Measurements from ENCODE around the gene THAP12. TPM values are rescaled to one million over a fixed set of nuclear protein-coding genes. Genes with fewer than 3 reads are reported as not detected.

THAP12 gene
- total and polyA plus RNA-seq, 2 of the 13 experiments (the other 11 are each of a cell fraction or from before 2014, with no cell fraction given), result 18.8 to 51.3 TPM

DNA sequence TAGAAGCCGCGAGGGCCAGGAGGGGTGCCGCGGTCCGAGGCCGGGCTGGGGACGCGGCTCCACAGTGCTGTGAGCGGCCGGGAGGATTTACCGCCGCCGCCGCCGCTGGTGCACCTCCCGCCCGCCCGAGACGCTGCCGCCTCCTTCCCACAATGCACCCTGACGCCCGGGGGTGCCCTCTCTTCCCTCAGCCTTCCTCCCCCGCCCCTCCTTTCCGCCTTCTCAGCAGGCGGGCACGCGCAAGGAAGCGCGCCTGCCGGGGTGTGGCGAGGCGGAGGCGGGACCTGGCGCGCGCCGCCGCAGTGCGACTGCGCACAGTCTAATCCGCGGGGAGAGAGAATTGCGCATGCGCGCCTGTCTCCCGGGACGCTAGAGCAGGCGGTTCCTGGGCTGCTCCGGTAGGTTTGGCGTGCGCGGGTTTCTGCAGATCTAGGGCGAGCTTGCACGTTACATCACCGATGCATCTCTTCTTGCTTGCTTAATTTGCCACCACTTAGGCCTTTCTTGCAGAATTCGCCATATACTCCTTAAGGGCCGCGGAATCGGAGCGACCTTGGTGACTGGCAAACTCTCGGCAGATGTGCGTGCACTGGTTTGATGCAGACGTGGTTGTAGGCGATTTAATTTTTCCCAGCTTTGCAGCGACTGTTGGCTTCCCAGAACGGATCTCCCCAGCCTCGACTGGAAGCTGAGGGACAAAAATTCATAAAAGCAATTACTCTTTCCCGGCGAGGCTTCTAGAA, at the start of gene THAP12, which contains the start of gene GVQW3 (continued):
- TF ChIP-seq, protein P1, sequence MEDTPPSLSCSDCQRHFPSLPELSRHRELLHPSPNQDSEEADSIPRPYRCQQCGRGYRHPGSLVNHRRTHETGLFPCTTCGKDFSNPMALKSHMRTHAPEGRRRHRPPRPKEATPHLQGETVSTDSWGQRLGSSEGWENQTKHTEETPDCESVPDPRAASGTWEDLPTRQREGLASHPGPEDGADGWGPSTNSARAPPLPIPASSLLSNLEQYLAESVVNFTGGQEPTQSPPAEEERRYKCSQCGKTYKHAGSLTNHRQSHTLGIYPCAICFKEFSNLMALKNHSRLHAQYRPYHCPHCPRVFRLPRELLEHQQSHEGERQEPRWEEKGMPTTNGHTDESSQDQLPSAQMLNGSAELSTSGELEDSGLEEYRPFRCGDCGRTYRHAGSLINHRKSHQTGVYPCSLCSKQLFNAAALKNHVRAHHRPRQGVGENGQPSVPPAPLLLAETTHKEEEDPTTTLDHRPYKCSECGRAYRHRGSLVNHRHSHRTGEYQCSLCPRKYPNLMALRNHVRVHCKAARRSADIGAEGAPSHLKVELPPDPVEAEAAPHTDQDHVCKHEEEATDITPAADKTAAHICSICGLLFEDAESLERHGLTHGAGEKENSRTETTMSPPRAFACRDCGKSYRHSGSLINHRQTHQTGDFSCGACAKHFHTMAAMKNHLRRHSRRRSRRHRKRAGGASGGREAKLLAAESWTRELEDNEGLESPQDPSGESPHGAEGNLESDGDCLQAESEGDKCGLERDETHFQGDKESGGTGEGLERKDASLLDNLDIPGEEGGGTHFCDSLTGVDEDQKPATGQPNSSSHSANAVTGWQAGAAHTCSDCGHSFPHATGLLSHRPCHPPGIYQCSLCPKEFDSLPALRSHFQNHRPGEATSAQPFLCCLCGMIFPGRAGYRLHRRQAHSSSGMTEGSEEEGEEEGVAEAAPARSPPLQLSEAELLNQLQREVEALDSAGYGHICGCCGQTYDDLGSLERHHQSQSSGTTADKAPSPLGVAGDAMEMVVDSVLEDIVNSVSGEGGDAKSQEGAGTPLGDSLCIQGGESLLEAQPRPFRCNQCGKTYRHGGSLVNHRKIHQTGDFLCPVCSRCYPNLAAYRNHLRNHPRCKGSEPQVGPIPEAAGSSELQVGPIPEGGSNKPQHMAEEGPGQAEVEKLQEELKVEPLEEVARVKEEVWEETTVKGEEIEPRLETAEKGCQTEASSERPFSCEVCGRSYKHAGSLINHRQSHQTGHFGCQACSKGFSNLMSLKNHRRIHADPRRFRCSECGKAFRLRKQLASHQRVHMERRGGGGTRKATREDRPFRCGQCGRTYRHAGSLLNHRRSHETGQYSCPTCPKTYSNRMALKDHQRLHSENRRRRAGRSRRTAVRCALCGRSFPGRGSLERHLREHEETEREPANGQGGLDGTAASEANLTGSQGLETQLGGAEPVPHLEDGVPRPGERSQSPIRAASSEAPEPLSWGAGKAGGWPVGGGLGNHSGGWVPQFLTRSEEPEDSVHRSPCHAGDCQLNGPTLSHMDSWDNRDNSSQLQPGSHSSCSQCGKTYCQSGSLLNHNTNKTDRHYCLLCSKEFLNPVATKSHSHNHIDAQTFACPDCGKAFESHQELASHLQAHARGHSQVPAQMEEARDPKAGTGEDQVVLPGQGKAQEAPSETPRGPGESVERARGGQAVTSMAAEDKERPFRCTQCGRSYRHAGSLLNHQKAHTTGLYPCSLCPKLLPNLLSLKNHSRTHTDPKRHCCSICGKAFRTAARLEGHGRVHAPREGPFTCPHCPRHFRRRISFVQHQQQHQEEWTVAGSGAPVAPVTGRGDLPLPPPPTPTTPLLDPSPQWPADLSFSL (CRISPR knock-in tag; IDR thresholded peaks at IDR 0.05), result 0 out of 2 replicates have a peak, but pooled peaks have one; percentile 39
- TF ChIP-seq ATF1 (CRISPR knock-in tag; IDR thresholded peaks at IDR 0.05) (no peak), ZKSCAN1 (IDR thresholded peaks at IDR 0.05; ENCODE audit: low read length) (no peak), NR2F6 (IDR thresholded peaks at IDR 0.05) (no peak), NR2F6 (CRISPR knock-in tag; IDR thresholded peaks at IDR 0.05) (peak; percentile 39; the same call in 1 of the 2 replicates), ZNF24 (IDR thresholded peaks at IDR 0.05) (no peak)
- TF ChIP-seq, protein P2, sequence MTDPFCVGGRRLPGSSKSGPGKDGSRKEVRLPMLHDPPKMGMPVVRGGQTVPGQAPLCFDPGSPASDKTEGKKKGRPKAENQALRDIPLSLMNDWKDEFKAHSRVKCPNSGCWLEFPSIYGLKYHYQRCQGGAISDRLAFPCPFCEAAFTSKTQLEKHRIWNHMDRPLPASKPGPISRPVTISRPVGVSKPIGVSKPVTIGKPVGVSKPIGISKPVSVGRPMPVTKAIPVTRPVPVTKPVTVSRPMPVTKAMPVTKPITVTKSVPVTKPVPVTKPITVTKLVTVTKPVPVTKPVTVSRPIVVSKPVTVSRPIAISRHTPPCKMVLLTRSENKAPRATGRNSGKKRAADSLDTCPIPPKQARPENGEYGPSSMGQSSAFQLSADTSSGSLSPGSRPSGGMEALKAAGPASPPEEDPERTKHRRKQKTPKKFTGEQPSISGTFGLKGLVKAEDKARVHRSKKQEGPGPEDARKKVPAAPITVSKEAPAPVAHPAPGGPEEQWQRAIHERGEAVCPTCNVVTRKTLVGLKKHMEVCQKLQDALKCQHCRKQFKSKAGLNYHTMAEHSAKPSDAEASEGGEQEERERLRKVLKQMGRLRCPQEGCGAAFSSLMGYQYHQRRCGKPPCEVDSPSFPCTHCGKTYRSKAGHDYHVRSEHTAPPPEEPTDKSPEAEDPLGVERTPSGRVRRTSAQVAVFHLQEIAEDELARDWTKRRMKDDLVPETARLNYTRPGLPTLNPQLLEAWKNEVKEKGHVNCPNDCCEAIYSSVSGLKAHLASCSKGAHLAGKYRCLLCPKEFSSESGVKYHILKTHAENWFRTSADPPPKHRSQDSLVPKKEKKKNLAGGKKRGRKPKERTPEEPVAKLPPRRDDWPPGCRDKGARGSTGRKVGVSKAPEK (CRISPR knock-in tag; IDR thresholded peaks at IDR 0.05; ENCODE audit: borderline replicate concordance), result no peak
- TF ChIP-seq, protein P3, sequence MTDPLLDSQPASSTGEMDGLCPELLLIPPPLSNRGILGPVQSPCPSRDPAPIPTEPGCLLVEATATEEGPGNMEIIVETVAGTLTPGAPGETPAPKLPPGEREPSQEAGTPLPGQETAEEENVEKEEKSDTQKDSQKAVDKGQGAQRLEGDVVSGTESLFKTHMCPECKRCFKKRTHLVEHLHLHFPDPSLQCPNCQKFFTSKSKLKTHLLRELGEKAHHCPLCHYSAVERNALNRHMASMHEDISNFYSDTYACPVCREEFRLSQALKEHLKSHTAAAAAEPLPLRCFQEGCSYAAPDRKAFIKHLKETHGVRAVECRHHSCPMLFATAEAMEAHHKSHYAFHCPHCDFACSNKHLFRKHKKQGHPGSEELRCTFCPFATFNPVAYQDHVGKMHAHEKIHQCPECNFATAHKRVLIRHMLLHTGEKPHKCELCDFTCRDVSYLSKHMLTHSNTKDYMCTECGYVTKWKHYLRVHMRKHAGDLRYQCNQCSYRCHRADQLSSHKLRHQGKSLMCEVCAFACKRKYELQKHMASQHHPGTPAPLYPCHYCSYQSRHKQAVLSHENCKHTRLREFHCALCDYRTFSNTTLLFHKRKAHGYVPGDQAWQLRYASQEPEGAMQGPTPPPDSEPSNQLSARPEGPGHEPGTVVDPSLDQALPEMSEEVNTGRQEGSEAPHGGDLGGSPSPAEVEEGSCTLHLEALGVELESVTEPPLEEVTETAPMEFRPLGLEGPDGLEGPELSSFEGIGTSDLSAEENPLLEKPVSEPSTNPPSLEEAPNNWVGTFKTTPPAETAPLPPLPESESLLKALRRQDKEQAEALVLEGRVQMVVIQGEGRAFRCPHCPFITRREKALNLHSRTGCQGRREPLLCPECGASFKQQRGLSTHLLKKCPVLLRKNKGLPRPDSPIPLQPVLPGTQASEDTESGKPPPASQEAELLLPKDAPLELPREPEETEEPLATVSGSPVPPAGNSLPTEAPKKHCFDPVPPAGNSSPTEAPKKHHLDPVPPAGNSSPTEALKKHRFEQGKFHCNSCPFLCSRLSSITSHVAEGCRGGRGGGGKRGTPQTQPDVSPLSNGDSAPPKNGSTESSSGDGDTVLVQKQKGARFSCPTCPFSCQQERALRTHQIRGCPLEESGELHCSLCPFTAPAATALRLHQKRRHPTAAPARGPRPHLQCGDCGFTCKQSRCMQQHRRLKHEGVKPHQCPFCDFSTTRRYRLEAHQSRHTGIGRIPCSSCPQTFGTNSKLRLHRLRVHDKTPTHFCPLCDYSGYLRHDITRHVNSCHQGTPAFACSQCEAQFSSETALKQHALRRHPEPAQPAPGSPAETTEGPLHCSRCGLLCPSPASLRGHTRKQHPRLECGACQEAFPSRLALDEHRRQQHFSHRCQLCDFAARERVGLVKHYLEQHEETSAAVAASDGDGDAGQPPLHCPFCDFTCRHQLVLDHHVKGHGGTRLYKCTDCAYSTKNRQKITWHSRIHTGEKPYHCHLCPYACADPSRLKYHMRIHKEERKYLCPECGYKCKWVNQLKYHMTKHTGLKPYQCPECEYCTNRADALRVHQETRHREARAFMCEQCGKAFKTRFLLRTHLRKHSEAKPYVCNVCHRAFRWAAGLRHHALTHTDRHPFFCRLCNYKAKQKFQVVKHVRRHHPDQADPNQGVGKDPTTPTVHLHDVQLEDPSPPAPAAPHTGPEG (CRISPR knock-in tag; IDR thresholded peaks at IDR 0.05), result peak; percentile 45; the same call in 1 of the 2 replicates
- TF ChIP-seq, protein P4, sequence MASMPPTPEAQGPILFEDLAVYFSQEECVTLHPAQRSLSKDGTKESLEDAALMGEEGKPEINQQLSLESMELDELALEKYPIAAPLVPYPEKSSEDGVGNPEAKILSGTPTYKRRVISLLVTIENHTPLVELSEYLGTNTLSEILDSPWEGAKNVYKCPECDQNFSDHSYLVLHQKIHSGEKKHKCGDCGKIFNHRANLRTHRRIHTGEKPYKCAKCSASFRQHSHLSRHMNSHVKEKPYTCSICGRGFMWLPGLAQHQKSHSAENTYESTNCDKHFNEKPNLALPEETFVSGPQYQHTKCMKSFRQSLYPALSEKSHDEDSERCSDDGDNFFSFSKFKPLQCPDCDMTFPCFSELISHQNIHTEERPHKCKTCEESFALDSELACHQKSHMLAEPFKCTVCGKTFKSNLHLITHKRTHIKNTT (CRISPR knock-in tag; IDR thresholded peaks at IDR 0.05), result no peak
- TF ChIP-seq, protein P5, sequence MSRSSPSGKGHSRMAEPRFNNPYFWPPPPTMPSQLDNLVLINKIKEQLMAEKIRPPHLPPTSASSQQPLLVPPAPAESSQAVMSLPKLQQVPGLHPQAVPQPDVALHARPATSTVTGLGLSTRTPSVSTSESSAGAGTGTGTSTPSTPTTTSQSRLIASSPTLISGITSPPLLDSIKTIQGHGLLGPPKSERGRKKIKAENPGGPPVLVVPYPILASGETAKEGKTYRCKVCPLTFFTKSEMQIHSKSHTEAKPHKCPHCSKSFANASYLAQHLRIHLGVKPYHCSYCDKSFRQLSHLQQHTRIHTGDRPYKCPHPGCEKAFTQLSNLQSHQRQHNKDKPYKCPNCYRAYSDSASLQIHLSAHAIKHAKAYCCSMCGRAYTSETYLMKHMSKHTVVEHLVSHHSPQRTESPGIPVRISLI (CRISPR knock-in tag; IDR thresholded peaks at IDR 0.05; ENCODE audit: borderline replicate concordance), result no peak

Measured in HepG2 (cell line).